ENCODE results near the gene ZDHHC24. TPM values are rescaled to one million over a fixed set of nuclear protein-coding genes. Genes with fewer than 3 reads are reported as not detected.
A peak's percentile ranks its signal among the peaks of the same experiment; 100 is the strongest.

Gene ZDHHC24
- total and polyA plus RNA-seq, 2 experiments from 2014 or later, result 5.6 to 13.1 TPM

GRCh38 chr11:66480117-66480938, 65.5 kb downstream of the ZDHHC24 start, which contains the start of gene DPP3:
DPP3 (plus strand) TSS chr11:66480434; CDS start chr11:66482201, 1,767 bp downstream.
- Histone ChIP-seq H3K9me2 (ENCODE audit: insufficient read depth) (no peaks in the 10 kb centered on the region), H3F3A (replicated peaks; ENCODE audit: low read depth) (peaks cover 14% of the 10 kb centered on the region; the same call in 1 of the 2 replicates), H3K4me3 (peak within 1 kb of the TSS; percentile 63), H3K27ac (ENCODE audit: low read depth) (peak within 1 kb of the TSS; percentile 94), H3K36me3 (ENCODE audit: insufficient read depth) (peaks cover 8% of the 10 kb centered on the region; the same call in 1 of the 2 replicates), H4K20me1 (replicated peaks; ENCODE audit: insufficient read depth) (no peaks in the 10 kb centered on the region; the same call in none of the 2 replicates), H3K79me2 (replicated peaks; ENCODE audit: insufficient read depth) (peaks cover 9% of the 10 kb centered on the region; the same call in 1 of the 2 replicates), H2AFZ (peak within 1 kb of the TSS; percentile 90), H3K4me2 (peak within 1 kb of the TSS; percentile 95), H3K27me3 (ENCODE audit: insufficient read depth) (no peaks in the 10 kb centered on the region), H3K4me1 (ENCODE audit: insufficient read depth) (peaks cover 8% of the 10 kb centered on the region)
- Mint-ChIP-seq H3K4me1 (peaks cover 21% of the 10 kb centered on the region), H3K9me3 (no peaks in the 10 kb centered on the region), H3K27ac (peak within 1 kb of the TSS; percentile 91), H3K36me3 (ENCODE audit: low read depth) (peaks cover 4% of the 10 kb centered on the region; the same call in 1 of the 3 replicates), H3K4me3 (peak within 1 kb of the TSS; percentile 86), H3K27me3 (ENCODE audit: insufficient read depth, low read depth, poor library complexity) (peaks cover 11% of the 10 kb centered on the region)
- peak; percentile 80 for TF ChIP-seq POLR2AphosphoS5 (IDR thresholded peaks at IDR 0.05; ENCODE audit: low read depth)
- TF ChIP-seq EZH2phosphoT487 (IDR thresholded peaks at IDR 0.05; ENCODE audit: unreplicated experiment), result no peak
- 0 out of 2 replicates have a peak, but pooled peaks have one; percentile 58 for TF ChIP-seq CREB1 (CRISPR knock-in tag; IDR thresholded peaks at IDR 0.05; ENCODE audit: low read depth)
- TF ChIP-seq EZH2 (IDR thresholded peaks at IDR 0.05; ENCODE audit: low read depth, unreplicated experiment), result no peak
- TF ChIP-seq CTCF (conservative IDR thresholded peaks at IDR 0.05; ENCODE audit: low read depth in 2 of 2), result no peak
- TF ChIP-seq NANOG (IDR thresholded peaks at IDR 0.05; ENCODE audit: borderline replicate concordance), result no peak
- TF ChIP-seq STAT1 (IDR thresholded peaks at IDR 0.05; ENCODE audit: unreplicated experiment), result no peak
- no peak for TF ChIP-seq ZNF331 (CRISPR knock-in tag; IDR thresholded peaks at IDR 0.05; ENCODE audit: low read depth)
- DNase-seq (ENCODE audit: low spot score) (peak; percentile 99), ATAC-seq (peak; percentile 90)

- DNase-seq (ENCODE audit: low spot score) (peak; percentile 62), ATAC-seq (peak; percentile 56)
- peaks cover 8% of the 10 kb centered on the region; the same call in 1 of the 2 replicates for H3K36me3 ChIP-seq (ENCODE audit: insufficient read depth)
- H4K20me1 ChIP-seq (replicated peaks; ENCODE audit: insufficient read depth), result no peaks in the 10 kb centered on the region; the same call in none of the 2 replicates
- TF ChIP-seq, protein P1, sequence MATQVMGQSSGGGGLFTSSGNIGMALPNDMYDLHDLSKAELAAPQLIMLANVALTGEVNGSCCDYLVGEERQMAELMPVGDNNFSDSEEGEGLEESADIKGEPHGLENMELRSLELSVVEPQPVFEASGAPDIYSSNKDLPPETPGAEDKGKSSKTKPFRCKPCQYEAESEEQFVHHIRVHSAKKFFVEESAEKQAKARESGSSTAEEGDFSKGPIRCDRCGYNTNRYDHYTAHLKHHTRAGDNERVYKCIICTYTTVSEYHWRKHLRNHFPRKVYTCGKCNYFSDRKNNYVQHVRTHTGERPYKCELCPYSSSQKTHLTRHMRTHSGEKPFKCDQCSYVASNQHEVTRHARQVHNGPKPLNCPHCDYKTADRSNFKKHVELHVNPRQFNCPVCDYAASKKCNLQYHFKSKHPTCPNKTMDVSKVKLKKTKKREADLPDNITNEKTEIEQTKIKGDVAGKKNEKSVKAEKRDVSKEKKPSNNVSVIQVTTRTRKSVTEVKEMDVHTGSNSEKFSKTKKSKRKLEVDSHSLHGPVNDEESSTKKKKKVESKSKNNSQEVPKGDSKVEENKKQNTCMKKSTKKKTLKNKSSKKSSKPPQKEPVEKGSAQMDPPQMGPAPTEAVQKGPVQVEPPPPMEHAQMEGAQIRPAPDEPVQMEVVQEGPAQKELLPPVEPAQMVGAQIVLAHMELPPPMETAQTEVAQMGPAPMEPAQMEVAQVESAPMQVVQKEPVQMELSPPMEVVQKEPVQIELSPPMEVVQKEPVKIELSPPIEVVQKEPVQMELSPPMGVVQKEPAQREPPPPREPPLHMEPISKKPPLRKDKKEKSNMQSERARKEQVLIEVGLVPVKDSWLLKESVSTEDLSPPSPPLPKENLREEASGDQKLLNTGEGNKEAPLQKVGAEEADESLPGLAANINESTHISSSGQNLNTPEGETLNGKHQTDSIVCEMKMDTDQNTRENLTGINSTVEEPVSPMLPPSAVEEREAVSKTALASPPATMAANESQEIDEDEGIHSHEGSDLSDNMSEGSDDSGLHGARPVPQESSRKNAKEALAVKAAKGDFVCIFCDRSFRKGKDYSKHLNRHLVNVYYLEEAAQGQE (IDR thresholded peaks at IDR 0.05; ENCODE audit: unreplicated experiment), result no peak
- TF ChIP-seq CREB1 (CRISPR knock-in tag; IDR thresholded peaks at IDR 0.05; ENCODE audit: low read depth) (no peak), ZNF331 (CRISPR knock-in tag; IDR thresholded peaks at IDR 0.05; ENCODE audit: low read depth) (no peak), ZNF114 (CRISPR knock-in tag; IDR thresholded peaks at IDR 0.05) (no peak), CTCF (conservative IDR thresholded peaks at IDR 0.05; ENCODE audit: low read depth in 2 of 2) (no peak)
- H3K4me1 ChIP-seq (ENCODE audit: insufficient read depth), result peaks cover 8% of the 10 kb centered on the region
- H3K79me2 ChIP-seq (replicated peaks; ENCODE audit: insufficient read depth), result peaks cover 9% of the 10 kb centered on the region; the same call in 1 of the 2 replicates
- H2AFZ ChIP-seq, result peak overlapping the region; percentile 90
- peaks cover 16% of the 10 kb centered on the region; the same call in 1 of the 2 replicates for H3F3A ChIP-seq (replicated peaks; ENCODE audit: low read depth)
- peak overlapping the region; percentile 94 for H3K27ac ChIP-seq (ENCODE audit: low read depth)
- Mint-ChIP-seq H3K27me3 (ENCODE audit: insufficient read depth, low read depth, poor library complexity) (peaks cover 11% of the 10 kb centered on the region), H3K9me3 (no peaks in the 10 kb centered on the region), H3K27ac (peak overlapping the region; percentile 91), H3K36me3 (ENCODE audit: low read depth) (peaks cover 4% of the 10 kb centered on the region; the same call in 1 of the 3 replicates), H3K4me3 (peak overlapping the region; percentile 86), H3K4me1 (peaks cover 21% of the 10 kb centered on the region)
- H3K4me2 ChIP-seq, result peak overlapping the region; percentile 95
- H3K27me3 ChIP-seq (ENCODE audit: insufficient read depth), result no peaks in the 10 kb centered on the region
- H3K4me3 ChIP-seq, result peak overlapping the region; percentile 63
- no peaks in the 10 kb centered on the region for H3K9me2 ChIP-seq (ENCODE audit: insufficient read depth)
Measured at GRCh38 chr11:66479394-66480116, 66.3 kb downstream of the ZDHHC24 start.
